Coronary artery (tissue), 2 donors: ENCODE data around the gene FARSA.

ENCODE experiments used
- DNase-seq: peaks from one replicate; pipeline ENCODE4 v3.0.0-alpha.2; 2017; ENCODE audit warnings: low spot score
- H3K27ac ChIP-seq, 2 donors: fragments of 200-600 bp; sonication (generic); one replicate each; pipeline ENCODE4 v1.5.1; 2016 to 2019
- H3K4me3 ChIP-seq: fragments of 200-600 bp; sonication (generic); 2 replicates; pipeline ENCODE4 v1.5.1; 2016; ENCODE audit warnings: mild to moderate bottlenecking, moderate library complexity
- TF ChIP-seq, protein P1 (sequence below): fragments of 200-600 bp; sonication (generic); IDR thresholded peaks from one replicate; pipeline ENCODE4 v1.5.1; 2019; ENCODE audit warnings: antibody characterized with exemption

Gene FARSA

DNA sequence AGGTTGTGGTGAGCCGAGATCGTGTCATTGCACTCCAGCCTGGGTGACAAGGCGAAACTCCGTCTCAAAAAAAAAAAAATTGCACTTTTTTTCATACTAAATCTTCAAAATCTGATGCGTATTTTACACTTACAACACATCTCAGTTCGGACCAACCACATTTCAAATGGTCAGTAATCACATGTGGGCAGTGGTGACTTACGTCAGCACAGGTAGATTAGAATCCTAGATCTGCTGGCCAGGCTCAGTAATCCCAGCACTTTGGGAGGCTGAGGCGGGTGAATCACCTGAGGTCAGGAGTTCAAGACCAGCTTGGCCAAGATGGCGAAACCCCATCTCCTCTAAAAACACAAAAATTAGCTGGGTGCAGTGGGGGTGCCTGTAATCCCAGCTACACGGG lies 1.6 kb upstream of the FARSA start:
- DNase-seq = no peak
- TF ChIP-seq, protein P1, sequence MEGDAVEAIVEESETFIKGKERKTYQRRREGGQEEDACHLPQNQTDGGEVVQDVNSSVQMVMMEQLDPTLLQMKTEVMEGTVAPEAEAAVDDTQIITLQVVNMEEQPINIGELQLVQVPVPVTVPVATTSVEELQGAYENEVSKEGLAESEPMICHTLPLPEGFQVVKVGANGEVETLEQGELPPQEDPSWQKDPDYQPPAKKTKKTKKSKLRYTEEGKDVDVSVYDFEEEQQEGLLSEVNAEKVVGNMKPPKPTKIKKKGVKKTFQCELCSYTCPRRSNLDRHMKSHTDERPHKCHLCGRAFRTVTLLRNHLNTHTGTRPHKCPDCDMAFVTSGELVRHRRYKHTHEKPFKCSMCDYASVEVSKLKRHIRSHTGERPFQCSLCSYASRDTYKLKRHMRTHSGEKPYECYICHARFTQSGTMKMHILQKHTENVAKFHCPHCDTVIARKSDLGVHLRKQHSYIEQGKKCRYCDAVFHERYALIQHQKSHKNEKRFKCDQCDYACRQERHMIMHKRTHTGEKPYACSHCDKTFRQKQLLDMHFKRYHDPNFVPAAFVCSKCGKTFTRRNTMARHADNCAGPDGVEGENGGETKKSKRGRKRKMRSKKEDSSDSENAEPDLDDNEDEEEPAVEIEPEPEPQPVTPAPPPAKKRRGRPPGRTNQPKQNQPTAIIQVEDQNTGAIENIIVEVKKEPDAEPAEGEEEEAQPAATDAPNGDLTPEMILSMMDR = no peak
- H3K27ac ChIP-seq = no peak overlapping the region

DNA sequence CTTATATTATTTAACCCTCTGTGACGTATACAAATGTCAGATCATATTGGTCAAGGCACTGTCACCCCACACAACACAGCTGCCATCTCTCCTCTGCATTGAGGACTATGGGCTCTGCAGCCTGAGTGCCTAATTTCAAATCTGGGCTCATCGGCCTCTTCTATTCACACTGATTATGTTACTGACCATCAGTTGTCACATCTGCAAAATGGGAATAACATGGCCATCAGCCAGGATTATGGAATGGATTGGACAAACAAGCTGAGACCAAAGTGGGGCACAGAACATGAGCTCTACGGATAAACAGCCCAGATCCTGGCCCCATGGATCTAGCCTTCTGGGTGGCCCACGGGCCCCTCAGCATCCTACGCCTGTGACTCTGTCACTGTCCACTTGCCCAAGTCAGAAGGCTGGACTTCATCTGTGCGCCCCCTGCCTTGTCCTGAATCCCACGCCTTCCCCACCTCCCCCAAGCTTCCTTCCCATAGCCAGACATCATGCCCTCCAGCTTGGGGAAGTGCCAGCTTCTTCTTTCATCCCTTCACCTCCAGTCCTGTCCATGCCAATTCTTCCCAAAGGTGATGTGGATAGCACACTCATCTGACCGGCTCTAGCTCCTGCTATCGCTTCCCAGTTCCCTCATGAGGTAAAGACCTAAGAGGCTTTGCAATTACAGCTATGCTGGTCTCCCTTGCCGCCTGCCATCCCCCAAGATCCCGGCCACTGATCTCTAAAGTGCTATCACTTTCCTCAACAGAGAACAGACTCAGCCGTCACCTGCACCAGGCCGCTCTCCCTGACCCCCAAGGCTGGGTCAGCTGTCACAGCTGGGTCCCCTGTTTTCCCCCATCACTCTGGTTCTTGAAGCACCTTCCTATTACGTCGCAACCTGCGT lies 872 bp downstream of the FARSA start:
- no peak for DNase-seq
- Histone ChIP-seq H3K4me3 (peak overlapping the region; percentile 94), H3K27ac (peak overlapping the region; percentile 82 to 87)
- TF ChIP-seq, protein P1 = no peak

More for the DNA sequence above, 1.6 kb upstream of the FARSA start:
- H3K4me3 ChIP-seq = no peak overlapping the region

DNA sequence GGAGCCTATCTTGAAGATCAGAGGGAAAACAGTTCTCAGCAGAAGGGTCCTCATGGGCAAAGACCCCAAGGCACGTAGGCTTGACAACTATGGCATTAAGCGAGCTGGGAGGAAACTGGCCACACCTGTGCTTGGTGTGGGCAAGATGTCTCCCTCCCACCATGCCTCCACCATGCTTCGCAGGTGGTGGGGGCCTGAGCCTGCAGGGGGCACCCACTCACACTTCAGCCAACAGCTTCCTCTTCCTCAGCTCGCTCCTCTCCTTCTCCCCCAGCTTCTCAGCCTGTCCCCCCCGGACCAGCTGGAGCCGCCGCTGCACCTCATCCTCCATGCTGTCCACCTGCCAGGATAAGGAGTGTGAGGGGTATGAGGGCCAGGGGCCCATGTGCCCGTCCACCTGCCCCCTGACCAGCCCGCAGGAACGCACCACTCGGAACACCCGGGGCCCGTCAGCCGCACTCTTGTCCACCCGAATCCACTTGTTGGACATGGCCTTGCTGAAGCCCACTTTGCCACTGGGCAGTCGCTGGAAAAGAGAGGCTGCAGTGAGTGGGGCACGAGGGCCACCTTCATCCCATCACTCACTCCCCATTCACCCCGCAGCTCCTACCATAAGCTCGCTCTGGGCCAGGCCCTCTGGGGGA lies 3.4 kb downstream of the FARSA start:
- no peak overlapping the region for H3K4me3 ChIP-seq
- DNase-seq = no peak
- TF ChIP-seq, protein P1 = no peak
- no peak overlapping the region for H3K27ac ChIP-seq

DNA sequence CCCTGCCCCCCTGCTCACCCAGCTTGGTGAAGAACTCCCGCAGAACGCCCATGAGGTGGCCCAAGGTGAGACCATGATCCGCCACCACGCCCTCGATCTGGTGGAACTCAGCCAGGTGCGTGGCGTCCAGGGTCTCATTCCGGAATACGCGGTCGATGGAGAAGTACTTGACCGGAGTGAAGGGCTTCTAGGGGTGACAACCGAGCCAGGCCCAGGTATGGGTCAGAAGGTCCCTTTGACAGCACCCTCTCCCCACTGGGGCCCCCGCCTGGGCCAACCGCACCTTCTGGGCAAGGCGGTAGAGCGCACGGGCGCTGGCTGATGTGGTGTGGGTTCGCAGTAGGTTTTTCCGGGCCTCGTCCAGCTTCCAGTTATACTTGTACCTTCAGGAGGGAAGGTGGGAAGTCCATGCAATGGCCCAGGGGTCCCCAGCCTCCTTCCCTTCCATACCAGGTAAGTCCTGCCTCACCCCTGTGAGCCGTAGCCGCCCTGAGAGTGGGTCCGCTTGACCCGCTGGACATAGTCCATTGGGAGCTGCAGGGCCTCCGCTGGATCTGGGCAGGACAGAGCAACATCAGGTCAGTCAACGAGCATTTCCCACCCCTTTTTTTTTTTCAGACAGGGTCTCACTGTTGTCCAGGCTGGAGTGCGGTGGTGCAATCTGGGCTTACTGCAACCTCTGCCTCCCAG lies 8.7 kb downstream of the FARSA start:
- DNase-seq = no peak
- no peak overlapping the region for H3K4me3 ChIP-seq
- no peak overlapping the region for H3K27ac ChIP-seq
- TF ChIP-seq, protein P1 = no peak

DNA sequence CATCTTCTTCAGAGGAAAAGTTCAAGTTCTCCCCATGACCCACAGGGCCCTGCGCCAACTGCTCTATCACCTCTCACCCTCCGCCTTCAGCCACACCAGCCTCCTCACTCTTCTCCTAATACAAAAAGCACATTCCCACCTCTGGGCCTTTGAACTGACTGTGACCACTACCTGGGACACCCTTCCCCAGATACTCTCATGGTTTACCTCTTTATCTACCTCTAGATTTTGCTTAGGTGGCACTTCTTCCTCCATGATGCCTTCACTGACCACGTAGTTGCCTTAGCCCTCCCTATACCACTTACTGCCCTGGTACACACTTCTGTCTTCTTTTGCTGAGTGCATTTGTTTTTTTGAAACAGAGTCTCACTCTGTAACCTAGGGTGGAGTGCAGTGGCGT lies 10.6 kb downstream of the FARSA start:
- TF ChIP-seq, protein P1 = no peak
- no peak overlapping the region for H3K4me3 ChIP-seq
- H3K27ac ChIP-seq = no peak overlapping the region
- no peak for DNase-seq

DNA sequence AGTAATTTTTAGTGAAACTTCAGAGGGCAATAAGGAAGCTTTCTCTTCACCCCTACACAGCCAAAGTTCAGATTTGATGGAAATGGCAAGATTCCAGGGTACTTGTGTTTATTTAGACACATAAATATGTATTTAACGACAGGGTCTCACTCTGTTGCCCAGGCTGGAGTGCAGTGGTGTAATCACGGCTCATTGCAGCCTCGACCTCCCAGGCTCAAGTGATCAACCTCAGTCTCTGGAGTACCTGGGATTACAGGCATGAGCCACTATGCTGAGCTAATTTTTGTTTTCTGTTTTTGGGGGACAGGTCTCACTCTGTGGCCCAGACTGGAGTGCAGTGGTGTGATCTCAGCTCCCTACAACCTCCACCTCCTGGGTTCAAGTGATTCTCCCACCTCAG lies 12.5 kb downstream of the FARSA start:
- H3K27ac ChIP-seq = no peak overlapping the region
- no peak for DNase-seq
- H3K4me3 ChIP-seq = no peak overlapping the region
- TF ChIP-seq, protein P1 = no peak
